Measurements from ENCODE around the gene RASSF7. TPM values are rescaled to one million over a fixed set of nuclear protein-coding genes. Genes with fewer than 3 reads are reported as not detected.

RASSF7 gene
- total and polyA plus RNA-seq, 10 of the 15 experiments (the other 5 are each of a cell fraction or from before 2014, with no cell fraction given), result 0.39 to 29.7 (median 13.2) TPM

DNA sequence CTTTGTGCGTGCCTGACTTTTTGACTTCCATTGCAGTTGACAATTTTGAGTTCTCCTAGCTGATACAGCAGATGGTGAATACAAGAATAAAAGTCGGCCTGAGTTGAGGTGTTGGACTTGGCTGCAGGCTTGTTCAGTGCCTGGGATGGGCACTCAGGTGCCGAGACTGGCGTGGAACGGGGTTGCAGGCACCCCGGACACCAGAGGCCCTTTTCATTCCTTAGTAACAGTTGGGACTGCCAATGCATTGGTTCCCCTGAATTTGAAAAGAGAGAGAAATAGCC lies 16.8 kb downstream of the RASSF7 start (continued):
- TF ChIP-seq, protein P1, sequence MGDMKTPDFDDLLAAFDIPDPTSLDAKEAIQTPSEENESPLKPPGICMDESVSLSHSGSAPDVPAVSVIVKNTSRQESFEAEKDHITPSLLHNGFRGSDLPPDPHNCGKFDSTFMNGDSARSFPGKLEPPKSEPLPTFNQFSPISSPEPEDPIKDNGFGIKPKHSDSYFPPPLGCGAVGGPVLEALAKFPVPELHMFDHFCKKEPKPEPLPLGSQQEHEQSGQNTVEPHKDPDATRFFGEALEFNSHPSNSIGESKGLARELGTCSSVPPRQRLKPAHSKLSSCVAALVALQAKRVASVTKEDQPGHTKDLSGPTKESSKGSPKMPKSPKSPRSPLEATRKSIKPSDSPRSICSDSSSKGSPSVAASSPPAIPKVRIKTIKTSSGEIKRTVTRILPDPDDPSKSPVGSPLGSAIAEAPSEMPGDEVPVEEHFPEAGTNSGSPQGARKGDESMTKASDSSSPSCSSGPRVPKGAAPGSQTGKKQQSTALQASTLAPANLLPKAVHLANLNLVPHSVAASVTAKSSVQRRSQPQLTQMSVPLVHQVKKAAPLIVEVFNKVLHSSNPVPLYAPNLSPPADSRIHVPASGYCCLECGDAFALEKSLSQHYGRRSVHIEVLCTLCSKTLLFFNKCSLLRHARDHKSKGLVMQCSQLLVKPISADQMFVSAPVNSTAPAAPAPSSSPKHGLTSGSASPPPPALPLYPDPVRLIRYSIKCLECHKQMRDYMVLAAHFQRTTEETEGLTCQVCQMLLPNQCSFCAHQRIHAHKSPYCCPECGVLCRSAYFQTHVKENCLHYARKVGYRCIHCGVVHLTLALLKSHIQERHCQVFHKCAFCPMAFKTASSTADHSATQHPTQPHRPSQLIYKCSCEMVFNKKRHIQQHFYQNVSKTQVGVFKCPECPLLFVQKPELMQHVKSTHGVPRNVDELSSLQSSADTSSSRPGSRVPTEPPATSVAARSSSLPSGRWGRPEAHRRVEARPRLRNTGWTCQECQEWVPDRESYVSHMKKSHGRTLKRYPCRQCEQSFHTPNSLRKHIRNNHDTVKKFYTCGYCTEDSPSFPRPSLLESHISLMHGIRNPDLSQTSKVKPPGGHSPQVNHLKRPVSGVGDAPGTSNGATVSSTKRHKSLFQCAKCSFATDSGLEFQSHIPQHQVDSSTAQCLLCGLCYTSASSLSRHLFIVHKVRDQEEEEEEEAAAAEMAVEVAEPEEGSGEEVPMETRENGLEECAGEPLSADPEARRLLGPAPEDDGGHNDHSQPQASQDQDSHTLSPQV (IDR thresholded peaks at IDR 0.05), result no peak
- TF ChIP-seq BCL11A (IDR thresholded peaks at IDR 0.05; ENCODE audit: low read depth, low read length) (no peak), EGR1 (IDR thresholded peaks at IDR 0.05; ENCODE audit: borderline replicate concordance in 1 of 2, low read depth in 2 of 2, low read length in 2 of 2) (no peak), POU2F2 (IDR thresholded peaks at IDR 0.05; ENCODE audit: borderline replicate concordance, low read depth, low read length) (no peak), SREBF1 (IDR thresholded peaks at IDR 0.05; ENCODE audit: low read length) (no peak)

DNA sequence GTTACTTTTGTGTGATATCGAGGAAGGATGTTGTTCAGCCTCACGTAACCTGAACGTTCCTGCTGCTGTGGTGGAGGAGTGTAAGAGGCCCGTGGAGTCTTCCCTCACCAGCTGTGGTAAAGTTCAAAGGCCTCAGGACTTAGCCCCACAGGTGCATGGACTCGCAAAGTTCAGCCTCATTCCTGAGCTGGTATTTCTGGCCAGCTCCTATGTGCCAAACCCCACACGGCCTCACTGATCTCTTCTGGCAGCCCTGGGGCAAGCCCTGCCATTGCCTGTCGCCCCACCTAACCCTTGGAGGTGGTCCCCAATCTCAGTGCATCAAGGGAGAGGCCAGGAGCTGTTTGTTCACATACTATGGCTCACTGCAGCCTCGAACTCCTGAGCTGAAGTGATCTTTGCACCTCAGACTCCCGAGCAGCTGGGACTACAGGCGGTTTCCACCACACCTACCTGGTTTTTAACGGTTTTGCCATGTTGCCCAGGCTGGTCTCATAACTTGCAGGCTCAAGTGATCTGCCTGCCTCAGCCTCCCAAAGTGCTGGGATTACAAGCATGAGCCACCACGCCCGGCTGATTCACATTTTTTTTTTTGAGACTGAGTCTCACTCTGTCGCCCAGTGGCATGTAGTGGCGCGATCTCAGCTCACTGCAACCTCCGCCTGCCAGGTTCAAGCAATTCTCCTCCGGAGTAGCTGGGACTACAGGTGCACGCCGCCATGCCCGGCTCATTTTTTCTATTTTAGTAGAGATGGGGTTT lies 17.7 kb downstream of the RASSF7 start:
- no peak for TF ChIP-seq POU2F2 (IDR thresholded peaks at IDR 0.05; ENCODE audit: borderline replicate concordance, low read depth, low read length)
- no peak for TF ChIP-seq CBX5 (IDR thresholded peaks at IDR 0.05; ENCODE audit: low read depth)
- SMC1A ChIA-PET (ENCODE audit: uncharacterized antibody, unreplicated experiment), result interaction anchor here (0.7 kb wide), 1 partner anchor 351 kb away, joined by 3 read pairs; no protein-coding TSS in a partner anchor
- H4K20me1 ChIP-seq (ENCODE audit: control insufficient read depth, insufficient read depth), result peaks cover 28% of the 10 kb centered on the region
- no peak overlapping the region for H2AFZ ChIP-seq (ENCODE audit: control insufficient read depth, low read depth, low read length)
- H3K9me3 ChIP-seq (replicated peaks; ENCODE audit: control insufficient read depth, insufficient read depth, low read length), result no peaks in the 10 kb centered on the region
- no peak for FAIRE-seq
- peak overlapping the region; percentile 97 for H3K9ac ChIP-seq (ENCODE audit: control insufficient read depth, insufficient read depth, low read length)
- BruUV-seq (replicated peaks), result no TSS peak
- no peak overlapping the region for H3K27ac ChIP-seq (ENCODE audit: control insufficient read depth, insufficient read depth)
- H3K4me1 ChIP-seq (ENCODE audit: control insufficient read depth, insufficient read depth, low read length), result peaks cover 16% of the 10 kb centered on the region
- H3K4me2 ChIP-seq (ENCODE audit: control insufficient read depth, insufficient read depth), result peak overlapping the region; percentile 62
- intact Hi-C loops (cut with micrococcal nuclease; ENCODE audit: unreplicated experiment), result no loop called here
- H3K36me3 ChIP-seq (ENCODE audit: control insufficient read depth in 2 of 2, insufficient read depth in 2 of 2, low read length in 1 of 2), result peaks cover 5 to 6% of the 10 kb centered on the region in 2 experiments
- ATAC-seq, result no peak
- H3K4me3 ChIP-seq, result peak overlapping the region; percentile 85
- POLR2A ChIA-PET, result interaction anchor here (1.5 kb wide), 1 partner anchor 18 kb away, joined by 4 read pairs; no protein-coding TSS in a partner anchor
- 77% methylated on average over 21 of the region's 21 CpGs for WGBS (ENCODE audit: insufficient coverage, insufficient replicate concordance, low lambda C conversion rate, missing lambda C conversion rate)
- in situ Hi-C loops (cut with MboI), result no loop called here
- CTCF ChIA-PET, result no interaction called here
- peaks cover 0 to 3% of the 10 kb centered on the region in 2 experiments; a peak in 2 of 4 replicates for H3K27me3 ChIP-seq (replicated peaks in 1 of 2; ENCODE audit: control insufficient read depth in 2 of 2, insufficient read depth in 2 of 2, low read length in 1 of 2)
- RAD21 ChIA-PET (ENCODE audit: unreplicated experiment), result no interaction called here
- H3K79me2 ChIP-seq (ENCODE audit: control insufficient read depth, insufficient read depth, low read length), result peaks cover 53% of the 10 kb centered on the region
- DNase-seq (ENCODE audit: low read depth, low spot score), result no peak

Measured in GM12878 (cell line).